Endometrium (tissue), 2 donors: Measurements from ENCODE around the gene ZNF575.
A peak's percentile ranks its signal among the peaks of the same experiment; 100 is the strongest.

Experiments
- FAIRE-seq: peaks from 2 replicates; lab custom pipeline; 2012; peaks lifted over from hg19 to GRCh38; lab: Jason Lieb, UNC
- donor health status: control.
- donor health status: control.

The ZNF575 gene

GRCh38 chr19:43532962-43533545 lies at the start of gene ZNF575:
TSS of gene ZNF575 (plus strand) at chr19:43533188. CDS start at chr19:43534423, 1,235 bp downstream.
- peak; percentile 90 for FAIRE-seq

- no peak for FAIRE-seq
Measured at GRCh38 chr19:43483281-43483680, 49.7 kb upstream of the ZNF575 start.

GRCh38 chr19:43485951-43486350 lies 47.0 kb upstream of the ZNF575 start:
- no peak for FAIRE-seq

- no peak for FAIRE-seq
Measured at GRCh38 chr19:43486412-43486811, 46.6 kb upstream of the ZNF575 start.

GRCh38 chr19:43488179-43488578 lies 44.8 kb upstream of the ZNF575 start:
- no peak for FAIRE-seq

- FAIRE-seq: peak; percentile 53
Measured at GRCh38 chr19:43489310-43489709, 43.7 kb upstream of the ZNF575 start.

- FAIRE-seq: no peak
Measured at GRCh38 chr19:43489979-43490599, 42.9 kb upstream of the ZNF575 start.

- FAIRE-seq: no peak
Measured at GRCh38 chr19:43490759-43491158, 42.2 kb upstream of the ZNF575 start.

GRCh38 chr19:43495082-43495481 lies 37.9 kb upstream of the ZNF575 start:
- no peak for FAIRE-seq

GRCh38 chr19:43496960-43497359 lies 36.0 kb upstream of the ZNF575 start:
- no peak for FAIRE-seq

GRCh38 chr19:43498233-43498842 lies 34.6 kb upstream of the ZNF575 start:
- no peak for FAIRE-seq

GRCh38 chr19:43499042-43499441 lies 33.9 kb upstream of the ZNF575 start:
- FAIRE-seq: no peak

- FAIRE-seq: no peak
Measured at GRCh38 chr19:43501661-43502418, 31.1 kb upstream of the ZNF575 start.

- FAIRE-seq: no peak
Measured at GRCh38 chr19:43502419-43502976, 30.5 kb upstream of the ZNF575 start.

- no peak for FAIRE-seq
Measured at GRCh38 chr19:43503501-43504425, 29.2 kb upstream of the ZNF575 start.

GRCh38 chr19:43504426-43505185 lies 28.4 kb upstream of the ZNF575 start, which contains the start of gene PHLDB3:
TSS of gene PHLDB3 (minus strand) at chr19:43504746. CDS start at chr19:43504118, 628 bp downstream.
- no peak for FAIRE-seq

GRCh38 chr19:43505186-43505456 lies 27.9 kb upstream of the ZNF575 start:
- no peak for FAIRE-seq

GRCh38 chr19:43505941-43506340 lies 27.0 kb upstream of the ZNF575 start:
- FAIRE-seq: no peak

GRCh38 chr19:43506629-43507028 lies 26.4 kb upstream of the ZNF575 start:
- no peak for FAIRE-seq

- no peak for FAIRE-seq
Measured at GRCh38 chr19:43507880-43508279, 25.1 kb upstream of the ZNF575 start.

- FAIRE-seq: no peak
Measured at GRCh38 chr19:43510713-43511112, 22.3 kb upstream of the ZNF575 start.
